T-helper 17 cell (primary cell): Measurements from ENCODE around the gene TSPAN18. TPM values are rescaled to one million over a fixed set of nuclear protein-coding genes. Genes with fewer than 3 reads are reported as not detected.

Source experiments
- ATAC-seq: fragments of 150-1000 bp; cut with Tn5 transposase; 2 replicates; pipeline ENCODE4 v1.10.0; 2021; ENCODE audit warnings: mild to moderate bottlenecking, moderate library complexity
- DNase-seq, 3 donors: peaks; one replicate each; pipeline versions ENCODE4 v3.0.0 to v3.0.0-alpha.2; 2020 to 2021
- H3K9me3 ChIP-seq: one replicate; pipeline ENCODE4 v1.7.0; 2013; ENCODE audit warnings: low read length, mild to moderate bottlenecking; ENCODE audit not compliant: control insufficient read depth, poor library complexity, severe bottlenecking
- H3K27ac Mint-ChIP-seq: one replicate; pipeline ENCODE4 v1.8.0; 2022; ENCODE audit warnings: mild to moderate bottlenecking, moderate library complexity, mixed read lengths
- H3K27me3 Mint-ChIP-seq: one replicate; pipeline ENCODE4 v1.8.0; 2022; ENCODE audit warnings: mixed read lengths
- H3K36me3 Mint-ChIP-seq: one replicate; pipeline ENCODE4 v1.8.0; 2022; ENCODE audit warnings: low read depth, mixed read lengths
- H3K4me1 Mint-ChIP-seq: one replicate; pipeline ENCODE4 v1.8.0; 2022; ENCODE audit warnings: mild to moderate bottlenecking, mixed read lengths
- H3K4me3 Mint-ChIP-seq: one replicate; pipeline ENCODE4 v1.8.0; 2022; ENCODE audit warnings: mild to moderate bottlenecking, moderate library complexity, mixed read lengths
- total RNA-seq, 4 donors: library from RNA in 2 of 4; stranded (reverse) in 2 of 4; gene quantifications; one replicate each; pipeline ENCODE4 v1.2.3 and lab custom pipeline; 2022 to 2026

Gene TSPAN18
- total RNA-seq, 2 donors from 2014 or later, result 79.8 to 93.2 TPM

GRCh38 chr11:44915004-44915403, 188.2 kb downstream of the TSPAN18 start:
- DNase-seq (no peak), ATAC-seq (no peak)
- no peaks in the 10 kb centered on the region for H3K9me3 ChIP-seq
- H3K36me3 Mint-ChIP-seq, result no peaks in the 10 kb centered on the region
- peaks cover 14% of the 10 kb centered on the region for H3K4me1 Mint-ChIP-seq
- no peaks in the 10 kb centered on the region for H3K27me3 Mint-ChIP-seq
- no peak overlapping the region for H3K4me3 Mint-ChIP-seq
- no peak overlapping the region for H3K27ac Mint-ChIP-seq

- DNase-seq (no peak), ATAC-seq (peak; percentile 24)
- no peaks in the 10 kb centered on the region for H3K9me3 ChIP-seq
- Mint-ChIP-seq H3K36me3 (no peaks in the 10 kb centered on the region), H3K27me3 (no peaks in the 10 kb centered on the region), H3K4me3 (no peak overlapping the region), H3K4me1 (peaks cover 13% of the 10 kb centered on the region), H3K27ac (no peak overlapping the region)
Observed at GRCh38 chr11:44915621-44916020, 188.9 kb downstream of the TSPAN18 start.

- Mint-ChIP-seq H3K36me3 (no peaks in the 10 kb centered on the region), H3K4me3 (no peak overlapping the region), H3K27me3 (no peaks in the 10 kb centered on the region), H3K4me1 (peaks cover 6% of the 10 kb centered on the region), H3K27ac (no peak overlapping the region)
- no peaks in the 10 kb centered on the region for H3K9me3 ChIP-seq
- DNase-seq (no peak), ATAC-seq (no peak)
Observed at GRCh38 chr11:44916331-44916730, 189.6 kb downstream of the TSPAN18 start.

GRCh38 chr11:44916801-44917385, 190.1 kb downstream of the TSPAN18 start:
- H3K27ac Mint-ChIP-seq, result peak overlapping the region; percentile 2
- ATAC-seq (no peak), DNase-seq (no peak)
- no peaks in the 10 kb centered on the region for H3K9me3 ChIP-seq
- H3K4me1 Mint-ChIP-seq, result peaks cover 6% of the 10 kb centered on the region
- H3K4me3 Mint-ChIP-seq, result no peak overlapping the region
- no peaks in the 10 kb centered on the region for H3K27me3 Mint-ChIP-seq
- no peaks in the 10 kb centered on the region for H3K36me3 Mint-ChIP-seq

GRCh38 chr11:44917741-44918140, 191.0 kb downstream of the TSPAN18 start:
- DNase-seq, result no peak
- no peaks in the 10 kb centered on the region for H3K27me3 Mint-ChIP-seq

GRCh38 chr11:44920451-44920850, 193.7 kb downstream of the TSPAN18 start:
- Mint-ChIP-seq H3K27me3 (no peaks in the 10 kb centered on the region), H3K4me1 (peaks cover 6% of the 10 kb centered on the region), H3K36me3 (no peaks in the 10 kb centered on the region), H3K27ac (peak overlapping the region; percentile 67), H3K4me3 (no peak overlapping the region)
- ATAC-seq, result no peak
- H3K9me3 ChIP-seq, result no peaks in the 10 kb centered on the region
- DNase-seq, result no peak

More at GRCh38 chr11:44917741-44918140, 191.0 kb downstream of the TSPAN18 start:
- no peak for ATAC-seq
- Mint-ChIP-seq H3K4me1 (peaks cover 6% of the 10 kb centered on the region), H3K4me3 (no peak overlapping the region), H3K36me3 (no peaks in the 10 kb centered on the region), H3K27ac (no peak overlapping the region)
- H3K9me3 ChIP-seq, result no peaks in the 10 kb centered on the region

GRCh38 chr11:44923115-44923514, 196.4 kb downstream of the TSPAN18 start:
- Mint-ChIP-seq H3K4me1 (peaks cover 6% of the 10 kb centered on the region), H3K27me3 (no peaks in the 10 kb centered on the region)

GRCh38 chr11:44923806-44924205, 197.0 kb downstream of the TSPAN18 start:
- no peaks in the 10 kb centered on the region for H3K36me3 Mint-ChIP-seq
- no peaks in the 10 kb centered on the region for H3K27me3 Mint-ChIP-seq
- H3K9me3 ChIP-seq, result no peaks in the 10 kb centered on the region
- no peak overlapping the region for H3K4me3 Mint-ChIP-seq
- DNase-seq, result no peak
- H3K4me1 Mint-ChIP-seq, result peaks cover 6% of the 10 kb centered on the region
- no peak overlapping the region for H3K27ac Mint-ChIP-seq
- ATAC-seq, result no peak

More at GRCh38 chr11:44923115-44923514, 196.4 kb downstream of the TSPAN18 start:
- DNase-seq (no peak), ATAC-seq (no peak)
- Mint-ChIP-seq H3K4me3 (no peak overlapping the region), H3K27ac (no peak overlapping the region), H3K36me3 (no peaks in the 10 kb centered on the region)
- no peaks in the 10 kb centered on the region for H3K9me3 ChIP-seq

GRCh38 chr11:44926036-44926435, 199.3 kb downstream of the TSPAN18 start:
- no peaks in the 10 kb centered on the region for H3K9me3 ChIP-seq
- H3K27ac Mint-ChIP-seq, result peak overlapping the region; percentile 62
- no peak overlapping the region for H3K4me3 Mint-ChIP-seq
- no peaks in the 10 kb centered on the region for H3K27me3 Mint-ChIP-seq
- H3K4me1 Mint-ChIP-seq, result peaks cover 6% of the 10 kb centered on the region
- peaks cover 9% of the 10 kb centered on the region for H3K36me3 Mint-ChIP-seq
- ATAC-seq, result no peak
- no peak for DNase-seq

GRCh38 chr11:44927174-44927661, 200.5 kb downstream of the TSPAN18 start:
- Mint-ChIP-seq H3K4me1 (peaks cover 8% of the 10 kb centered on the region), H3K4me3 (no peak overlapping the region), H3K27ac (no peak overlapping the region), H3K27me3 (no peaks in the 10 kb centered on the region), H3K36me3 (peaks cover 9% of the 10 kb centered on the region)
- H3K9me3 ChIP-seq, result no peaks in the 10 kb centered on the region
- ATAC-seq (peak; percentile 55), DNase-seq (peak; percentile 28 to 50 (median 47))

GRCh38 chr11:44928144-44928543, 201.4 kb downstream of the TSPAN18 start:
- peaks cover 9% of the 10 kb centered on the region for H3K36me3 Mint-ChIP-seq
- H3K9me3 ChIP-seq, result no peaks in the 10 kb centered on the region
- no peak overlapping the region for H3K27ac Mint-ChIP-seq
- ATAC-seq (no peak), DNase-seq (no peak)
- peaks cover 9% of the 10 kb centered on the region for H3K4me1 Mint-ChIP-seq
- no peak overlapping the region for H3K4me3 Mint-ChIP-seq
- H3K27me3 Mint-ChIP-seq, result no peaks in the 10 kb centered on the region

GRCh38 chr11:44928816-44929215, 202.1 kb downstream of the TSPAN18 start:
- peaks cover 9% of the 10 kb centered on the region for H3K4me1 Mint-ChIP-seq
- no peak overlapping the region for H3K4me3 Mint-ChIP-seq
- ATAC-seq, result no peak
- no peaks in the 10 kb centered on the region for H3K27me3 Mint-ChIP-seq
- no peaks in the 10 kb centered on the region for H3K9me3 ChIP-seq
- peaks cover 9% of the 10 kb centered on the region for H3K36me3 Mint-ChIP-seq
- H3K27ac Mint-ChIP-seq, result no peak overlapping the region
- no peak for DNase-seq

- H3K4me3 Mint-ChIP-seq, result peak overlapping the region; percentile 9
- H3K27ac Mint-ChIP-seq, result no peak overlapping the region
- peaks cover 9% of the 10 kb centered on the region for H3K36me3 Mint-ChIP-seq
- ATAC-seq, result no peak
- H3K9me3 ChIP-seq, result no peaks in the 10 kb centered on the region
- no peaks in the 10 kb centered on the region for H3K27me3 Mint-ChIP-seq
- H3K4me1 Mint-ChIP-seq, result peaks cover 14% of the 10 kb centered on the region
- no peak for DNase-seq
Observed at GRCh38 chr11:44930588-44931302, 204.0 kb downstream of the TSPAN18 start.

- Mint-ChIP-seq H3K27me3 (no peaks in the 10 kb centered on the region), H3K4me1 (peaks cover 13% of the 10 kb centered on the region), H3K4me3 (no peak overlapping the region), H3K27ac (no peak overlapping the region), H3K36me3 (peaks cover 9% of the 10 kb centered on the region)
- ATAC-seq, result no peak
- no peaks in the 10 kb centered on the region for H3K9me3 ChIP-seq
- DNase-seq, result no peak
Observed at GRCh38 chr11:44931466-44931865, 204.7 kb downstream of the TSPAN18 start.
